ENCODE data around the gene CD320. TPM values are rescaled to one million over a fixed set of nuclear protein-coding genes. Genes with fewer than 3 reads are reported as not detected.

Gene CD320
- total and polyA plus RNA-seq, 2 of the 8 experiments (the other 6 are each of a cell fraction or from before 2014, with no cell fraction given), result 80.4 to 157 TPM

GRCh38 chr19:8261347-8261746, 46.8 kb downstream of the CD320 start:
- no peak overlapping the region for H2BK12ac ChIP-seq (ENCODE audit: low read depth, low read length)
- DNase-seq (ENCODE audit: low read depth in 1 of 2, low spot score in 2 of 2) (no peak), FAIRE-seq (no peak)
- no peak overlapping the region for H3K9ac ChIP-seq (replicated peaks in 1 of 4; ENCODE audit: extremely low read depth in 1 of 4, low read depth in 3 of 4, low read length in 3 of 4)
- H2BK120ac ChIP-seq (replicated peaks; ENCODE audit: low read depth, low read length), result no peak overlapping the region
- no peak overlapping the region; the same call in 1 of the 2 replicates for H3K18ac ChIP-seq (ENCODE audit: extremely low read depth, low read length)
- no peak overlapping the region for H3K4ac ChIP-seq (replicated peaks; ENCODE audit: insufficient read length, low read depth, low read length)
- ChIA-PET POLR2A (ENCODE audit: partially characterized antibody) (interaction anchor here (0.6 to 1.6 kb wide), 5 partner anchors 9 to 253 kb away, joined by 3 to 6 read pairs (median 3); partner anchors contain the start of genes ANGPTL4, NDUFA7, RPS28 and ZNF414), CTCF (ENCODE audit: partially characterized antibody) (interaction anchor here (2.3 kb wide), 1 partner anchor 103 kb away, joined by 10 read pairs; no protein-coding TSS in a partner anchor)
- H4K5ac ChIP-seq (ENCODE audit: insufficient read length, low read depth, low read length), result no peak overlapping the region
- 92% methylated on average over 9 of the region's 9 CpGs; no CpG with 5 or more reads in 1 of the 2 experiments for WGBS, 2 experiments (ENCODE audit: extremely low coverage in 1 of 2, insufficient coverage in 1 of 2, insufficient read length in 1 of 2, insufficient replicate concordance in 2 of 2, low coverage in 1 of 2, low lambda C conversion rate in 2 of 2, missing lambda C conversion rate in 1 of 2)
- no peak overlapping the region for H2BK5ac ChIP-seq (ENCODE audit: low read depth, low read length)
- H4K20me1 ChIP-seq (replicated peaks in 1 of 2; ENCODE audit: control insufficient read depth in 1 of 2, insufficient read depth in 2 of 2, low read length in 2 of 2), result peaks cover 1 to 2% of the 10 kb centered on the region in 2 experiments
- peak in 1 of 2 experiments; percentile 18; a peak in 1 of 3 replicates for TF ChIP-seq POLR2A (IDR thresholded peaks at IDR 0.05; ENCODE audit: control extremely low read depth in 1 of 2, low read depth in 2 of 2, low read length in 2 of 2)
- peak; percentile 91 for TF ChIP-seq KDM1A (IDR thresholded peaks at IDR 0.05; ENCODE audit: borderline replicate concordance, low read length)
- no peak for TF ChIP-seq TBP (IDR thresholded peaks at IDR 0.05; ENCODE audit: low read depth, low read length)
- TF ChIP-seq TAF7 (optimal IDR thresholded peaks at IDR 0.05; ENCODE audit: borderline replicate concordance, low read depth, low read length), result no peak
- TF ChIP-seq GABPA (IDR thresholded peaks at IDR 0.05; ENCODE audit: borderline replicate concordance, insufficient read depth, low read length), result no peak
- H3K4me2 ChIP-seq (ENCODE audit: insufficient read depth in 1 of 2, low read depth in 2 of 2, low read length in 2 of 2), result 0 out of 4 replicates have a peak overlapping the region, but pooled peaks of 1 of the 2 experiments have one; percentile 24
- no peak overlapping the region for H4K91ac ChIP-seq (replicated peaks; ENCODE audit: insufficient read length, low read length)
- H3K27me3 ChIP-seq (replicated peaks in 1 of 4; ENCODE audit: control insufficient read depth in 3 of 4, extremely low read depth in 1 of 4, insufficient read depth in 3 of 4, low read length in 3 of 4), result no peaks in the 10 kb centered on the region
- no peak overlapping the region for H2BK15ac ChIP-seq (ENCODE audit: low read length)
- no peak overlapping the region for H3K14ac ChIP-seq (ENCODE audit: insufficient read length)
- peaks cover 4 to 26% (median 18%) of the 10 kb centered on the region in 4 experiments; a peak in 7 of 8 replicates for H3K36me3 ChIP-seq (ENCODE audit: control insufficient read depth in 2 of 4, insufficient read depth in 4 of 4, low read length in 3 of 4)
- H3K9me3 ChIP-seq (ENCODE audit: insufficient read depth in 2 of 2, low read depth in 1 of 2, low read length in 1 of 2), result no peaks in the 10 kb centered on the region
- H2AK5ac ChIP-seq (ENCODE audit: low read depth, low read length), result no peak overlapping the region
- H3K4me3 ChIP-seq (ENCODE audit: extremely low read depth in 1 of 4, insufficient read depth in 2 of 4, low read depth in 3 of 4, low read length in 4 of 4), result no peak overlapping the region
- no peak overlapping the region for H2BK20ac ChIP-seq (ENCODE audit: low read length)
- no peak overlapping the region for H3K23ac ChIP-seq (ENCODE audit: insufficient read length)
- H4K8ac ChIP-seq (ENCODE audit: extremely low read depth, insufficient read depth, low read length), result no peak overlapping the region
- no peak overlapping the region for H3K56ac ChIP-seq (replicated peaks; ENCODE audit: insufficient read length, low read depth, low read length)
- H3K23me2 ChIP-seq (ENCODE audit: low read depth, low read length), result no peaks in the 10 kb centered on the region
- H3K4me1 ChIP-seq (replicated peaks in 1 of 4; ENCODE audit: control insufficient read depth in 3 of 4, insufficient read depth in 4 of 4, low read length in 3 of 4), result peaks cover 0 to 4% (median 0%) of the 10 kb centered on the region in 4 experiments; a peak in 3 of 7 replicates
- H3K79me1 ChIP-seq (ENCODE audit: low read depth, low read length), result no peaks in the 10 kb centered on the region
- H2AFZ ChIP-seq (ENCODE audit: low read length), result no peak overlapping the region
- no peaks in the 10 kb centered on the region for H3K79me2 ChIP-seq (ENCODE audit: control insufficient read depth in 1 of 2, insufficient read depth in 2 of 2, low read length in 2 of 2)
- no peak overlapping the region for H3K27ac ChIP-seq (ENCODE audit: low read depth, low read length)

Data from H1 (cell line).